ENCODE measurements around the gene CAST. TPM values are rescaled to one million over a fixed set of nuclear protein-coding genes. Genes with fewer than 3 reads are reported as not detected.

CAST gene
- total RNA-seq, 1 donor from 2014 or later, result 272 TPM

DNA sequence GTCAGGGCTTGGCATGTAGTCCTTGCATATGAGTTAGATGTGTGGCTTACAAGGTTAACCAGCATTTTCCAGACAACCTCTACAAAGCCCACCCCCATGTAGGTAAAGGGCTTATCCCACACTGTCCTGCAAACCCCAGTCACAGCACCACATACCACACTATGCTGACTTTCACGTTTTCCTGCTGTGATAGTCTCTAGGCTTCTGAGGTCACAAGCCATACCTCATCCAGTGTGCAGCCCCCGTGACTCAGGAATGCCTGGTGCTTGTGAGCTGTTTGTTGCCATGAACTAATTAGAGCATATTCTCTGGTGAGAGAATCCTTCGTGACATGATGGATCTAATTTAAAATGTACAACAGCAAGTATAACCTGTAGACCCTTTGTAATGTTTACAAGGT lies 94.8 kb downstream of the CAST start:
- H3K9me3 ChIP-seq, result no peaks in the 10 kb centered on the region
- TF ChIP-seq, protein P1, sequence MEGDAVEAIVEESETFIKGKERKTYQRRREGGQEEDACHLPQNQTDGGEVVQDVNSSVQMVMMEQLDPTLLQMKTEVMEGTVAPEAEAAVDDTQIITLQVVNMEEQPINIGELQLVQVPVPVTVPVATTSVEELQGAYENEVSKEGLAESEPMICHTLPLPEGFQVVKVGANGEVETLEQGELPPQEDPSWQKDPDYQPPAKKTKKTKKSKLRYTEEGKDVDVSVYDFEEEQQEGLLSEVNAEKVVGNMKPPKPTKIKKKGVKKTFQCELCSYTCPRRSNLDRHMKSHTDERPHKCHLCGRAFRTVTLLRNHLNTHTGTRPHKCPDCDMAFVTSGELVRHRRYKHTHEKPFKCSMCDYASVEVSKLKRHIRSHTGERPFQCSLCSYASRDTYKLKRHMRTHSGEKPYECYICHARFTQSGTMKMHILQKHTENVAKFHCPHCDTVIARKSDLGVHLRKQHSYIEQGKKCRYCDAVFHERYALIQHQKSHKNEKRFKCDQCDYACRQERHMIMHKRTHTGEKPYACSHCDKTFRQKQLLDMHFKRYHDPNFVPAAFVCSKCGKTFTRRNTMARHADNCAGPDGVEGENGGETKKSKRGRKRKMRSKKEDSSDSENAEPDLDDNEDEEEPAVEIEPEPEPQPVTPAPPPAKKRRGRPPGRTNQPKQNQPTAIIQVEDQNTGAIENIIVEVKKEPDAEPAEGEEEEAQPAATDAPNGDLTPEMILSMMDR (IDR thresholded peaks at IDR 0.05), result no peak
- H3K27me3 ChIP-seq (ENCODE audit: low read depth), result no peaks in the 10 kb centered on the region
- DNase-seq (no peak), ATAC-seq (peak in 1 of 2 donors; percentile 30)
- no peak overlapping the region for H3K4me3 ChIP-seq
- H3K4me1 ChIP-seq, result no peaks in the 10 kb centered on the region
- intact Hi-C loops (cut with DNase I), result loop anchor here (10.0 kb wide), 1 partner anchor 118 kb away; the partner anchor contains the start of gene ERAP2
- H3K36me3 ChIP-seq, result peaks cover 99% of the 10 kb centered on the region
- no peak overlapping the region for H3K27ac ChIP-seq

DNA sequence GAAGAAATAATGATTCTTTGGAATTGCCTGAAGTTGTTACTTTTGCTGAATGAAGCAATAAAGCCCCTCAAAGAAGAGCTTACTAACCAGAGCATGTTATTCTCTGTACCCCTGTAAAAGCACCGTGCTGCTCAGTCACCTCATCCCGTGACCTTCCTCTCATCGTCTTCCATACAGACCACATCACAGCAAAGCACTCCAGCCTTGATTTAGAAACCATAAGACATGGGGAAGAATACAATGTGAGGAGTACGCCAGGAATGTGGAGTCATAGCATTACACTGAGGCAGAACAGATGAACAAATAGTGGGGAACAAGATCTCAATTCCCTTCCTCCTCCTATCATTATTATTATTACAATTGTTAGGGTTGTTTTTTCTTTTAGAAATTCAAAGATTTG lies 96.4 kb downstream of the CAST start:
- H3K9me3 ChIP-seq, result no peaks in the 10 kb centered on the region
- no peak overlapping the region for H3K4me3 ChIP-seq
- ATAC-seq, result no peak
- H3K27me3 ChIP-seq (ENCODE audit: low read depth), result no peaks in the 10 kb centered on the region
- intact Hi-C loops (cut with DNase I), result loop anchor here (10.0 kb wide), 1 partner anchor 116 kb away; the partner anchor contains the start of gene ERAP2
- DNase-seq, result no peak
- H3K36me3 ChIP-seq, result peaks cover 99% of the 10 kb centered on the region
- H3K27ac ChIP-seq, result no peak overlapping the region
- TF ChIP-seq, protein P1 (IDR thresholded peaks at IDR 0.05), result no peak
- no peaks in the 10 kb centered on the region for H3K4me1 ChIP-seq

DNA sequence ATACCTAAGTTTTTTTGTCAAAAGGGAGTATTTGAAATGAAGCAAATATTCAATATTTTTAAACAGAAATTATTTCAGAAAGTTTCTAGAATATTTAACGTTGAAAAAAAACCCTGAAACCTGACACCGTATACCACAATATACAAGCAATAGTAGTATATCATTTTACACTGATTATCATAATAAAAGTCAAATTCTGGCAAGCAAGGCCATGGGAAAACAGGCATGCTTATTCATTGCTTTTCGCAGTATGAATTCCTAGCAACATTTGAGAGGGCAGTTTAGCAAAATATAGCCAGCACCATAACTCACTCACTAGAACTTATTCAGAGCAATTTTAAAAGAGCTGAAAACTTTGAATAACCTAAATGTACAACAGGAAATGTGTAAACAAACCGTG lies 99.4 kb downstream of the CAST start:
- TF ChIP-seq, protein P1 (IDR thresholded peaks at IDR 0.05), result no peak
- intact Hi-C loops (cut with DNase I), result no loop called here

DNA sequence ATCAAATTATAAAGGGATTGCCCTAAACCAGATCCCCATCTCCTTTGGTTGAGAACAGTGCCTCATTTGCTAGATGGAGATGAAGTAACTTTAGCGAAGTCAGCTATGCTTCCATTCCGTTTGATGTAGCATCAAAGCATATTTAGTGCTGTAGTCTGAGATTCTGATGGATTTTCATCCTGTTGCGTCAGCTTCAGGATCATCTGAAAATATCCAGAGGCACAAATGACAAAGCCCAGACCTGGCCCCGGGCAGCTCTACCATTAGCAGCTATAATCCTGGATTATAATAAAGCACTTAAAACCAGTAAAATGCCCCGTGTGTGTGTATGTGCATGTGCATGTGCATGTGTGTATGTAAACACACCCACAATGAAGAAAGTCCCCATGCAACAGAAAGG lies 100.8 kb downstream of the CAST start:
- Histone ChIP-seq H3K9me3 (no peaks in the 10 kb centered on the region), H3K27ac (no peak overlapping the region), H3K36me3 (peaks cover 99% of the 10 kb centered on the region), H3K4me1 (no peaks in the 10 kb centered on the region), H3K4me3 (no peak overlapping the region), H3K27me3 (ENCODE audit: low read depth) (no peaks in the 10 kb centered on the region)
- intact Hi-C loops (cut with DNase I), result no loop called here
- ATAC-seq, result no peak
- DNase-seq, result no peak
- TF ChIP-seq, protein P1 (IDR thresholded peaks at IDR 0.05), result no peak

More for the DNA sequence above, 99.4 kb downstream of the CAST start:
- DNase-seq (no peak), ATAC-seq (no peak)
- Histone ChIP-seq H3K4me1 (no peaks in the 10 kb centered on the region), H3K9me3 (no peaks in the 10 kb centered on the region), H3K27ac (no peak overlapping the region), H3K27me3 (ENCODE audit: low read depth) (no peaks in the 10 kb centered on the region), H3K36me3 (peaks cover 99% of the 10 kb centered on the region), H3K4me3 (no peak overlapping the region)

DNA sequence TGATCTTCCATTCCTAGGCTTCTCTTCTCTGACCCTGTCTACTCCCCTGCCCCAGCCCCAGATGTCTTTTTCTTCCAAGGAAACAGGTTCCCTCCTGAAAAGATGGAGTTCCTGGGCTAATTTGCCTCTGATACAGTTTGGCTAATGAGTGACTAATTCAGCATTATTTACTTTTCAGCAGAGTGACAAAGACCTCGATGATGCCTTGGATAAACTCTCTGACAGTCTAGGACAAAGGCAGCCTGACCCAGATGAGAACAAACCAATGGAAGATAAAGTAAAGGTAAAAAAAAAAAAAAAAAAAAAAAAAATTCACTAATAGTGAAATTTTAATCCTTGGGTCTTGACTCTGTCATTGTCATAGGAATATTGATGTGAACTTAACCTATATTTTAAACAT lies 102.9 kb downstream of the CAST start:
- Histone ChIP-seq H3K4me3 (no peak overlapping the region), H3K36me3 (peaks cover 99% of the 10 kb centered on the region), H3K27ac (no peak overlapping the region), H3K9me3 (no peaks in the 10 kb centered on the region), H3K27me3 (ENCODE audit: low read depth) (no peaks in the 10 kb centered on the region), H3K4me1 (no peaks in the 10 kb centered on the region)
- DNase-seq (no peak), ATAC-seq (no peak)
- TF ChIP-seq, protein P1 (IDR thresholded peaks at IDR 0.05), result no peak
- intact Hi-C loops (cut with DNase I), result no loop called here
